ENCODE data around the gene NUP85.
"Not testable (repeated sequence)": the region's sequence is repeated elsewhere in the genome, so short reads cannot be mapped to it uniquely, and the experiment has no call there.

Gene NUP85

GRCh38 chr17:75183999-75184884 is 21.2 kb upstream of the NUP85 start:
- DNase-seq (ENCODE audit: low spot score in 2 of 2) (no peak), ATAC-seq (no peak)
- Mint-ChIP-seq H3K4me1 (peaks cover 38% of the 10 kb centered on the region), H3K4me3 (peak overlapping the region; percentile 82), H3K9me3 (no peaks in the 10 kb centered on the region), H3K27ac (peak overlapping the region; percentile 98), H3K36me3 (peaks cover 37% of the 10 kb centered on the region)

DNA sequence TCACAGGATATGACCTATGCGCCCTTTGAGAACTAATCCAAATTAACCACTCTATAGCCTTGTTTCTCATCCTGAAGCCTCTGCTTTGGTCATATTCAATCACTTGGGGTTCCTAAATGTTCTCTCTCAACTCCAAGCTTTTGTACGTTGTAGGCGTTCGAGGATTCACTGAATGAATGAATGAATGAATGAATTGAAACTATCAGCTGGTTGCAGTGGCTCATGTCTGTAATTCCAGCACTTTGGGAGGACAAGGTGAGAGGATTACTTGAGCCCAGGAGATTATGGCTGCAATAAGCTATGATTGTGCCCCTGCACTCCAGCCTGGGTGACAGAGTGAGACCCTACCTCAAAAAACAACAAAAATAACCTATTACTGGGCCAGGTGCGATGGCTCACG is 16.9 kb upstream of the NUP85 start:
- H3K36me3 Mint-ChIP-seq: peaks cover 3% of the 10 kb centered on the region
- peak overlapping the region; percentile 52 for H3K4me3 Mint-ChIP-seq
- no peak for DNase-seq (ENCODE audit: low spot score in 2 of 2)
- H3K9me3 Mint-ChIP-seq: no peaks in the 10 kb centered on the region
- peak overlapping the region; percentile 87 for H3K27ac Mint-ChIP-seq
- ATAC-seq: no peak
- H3K4me1 Mint-ChIP-seq: peaks cover 20% of the 10 kb centered on the region

DNA sequence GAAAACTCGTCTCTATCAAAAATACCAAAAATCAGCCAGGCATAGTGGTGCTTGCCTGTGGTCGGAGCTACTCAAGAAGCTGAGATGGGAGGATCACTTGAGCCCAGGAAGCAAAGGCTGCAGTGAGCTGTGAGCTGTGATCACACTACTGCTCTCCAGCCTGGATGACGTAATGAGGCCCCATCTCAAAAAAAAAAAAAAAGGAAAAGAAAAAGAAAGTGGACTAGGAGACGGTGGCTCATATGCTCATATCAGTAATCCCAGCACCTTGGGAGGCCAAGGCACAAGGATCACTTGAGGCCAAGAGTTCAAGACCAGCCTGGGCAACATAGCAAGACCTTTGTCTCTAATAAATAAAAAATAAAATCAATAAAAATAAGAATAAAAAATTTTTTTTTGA is 13.9 kb upstream of the NUP85 start:
- no peak for DNase-seq (ENCODE audit: low spot score in 2 of 2)
- no peak overlapping the region for H3K4me3 Mint-ChIP-seq
- no peaks in the 10 kb centered on the region for H3K36me3 Mint-ChIP-seq
- no peaks in the 10 kb centered on the region for H3K9me3 Mint-ChIP-seq
- H3K4me1 Mint-ChIP-seq: peaks cover 8% of the 10 kb centered on the region
- ATAC-seq: no peak
- H3K27ac Mint-ChIP-seq: no peak overlapping the region

- no peaks in the 10 kb centered on the region for H3K4me1 Mint-ChIP-seq
- DNase-seq (ENCODE audit: low spot score in 2 of 2) (no peak), ATAC-seq (no peak)
- H3K27ac Mint-ChIP-seq: no peak overlapping the region
- no peak overlapping the region for H3K4me3 Mint-ChIP-seq
- no peaks in the 10 kb centered on the region for H3K9me3 Mint-ChIP-seq
- H3K36me3 Mint-ChIP-seq: no peaks in the 10 kb centered on the region
These were observed 10.6 kb upstream of the NUP85 start for GRCh38 chr17:75194879-75195278.

DNA sequence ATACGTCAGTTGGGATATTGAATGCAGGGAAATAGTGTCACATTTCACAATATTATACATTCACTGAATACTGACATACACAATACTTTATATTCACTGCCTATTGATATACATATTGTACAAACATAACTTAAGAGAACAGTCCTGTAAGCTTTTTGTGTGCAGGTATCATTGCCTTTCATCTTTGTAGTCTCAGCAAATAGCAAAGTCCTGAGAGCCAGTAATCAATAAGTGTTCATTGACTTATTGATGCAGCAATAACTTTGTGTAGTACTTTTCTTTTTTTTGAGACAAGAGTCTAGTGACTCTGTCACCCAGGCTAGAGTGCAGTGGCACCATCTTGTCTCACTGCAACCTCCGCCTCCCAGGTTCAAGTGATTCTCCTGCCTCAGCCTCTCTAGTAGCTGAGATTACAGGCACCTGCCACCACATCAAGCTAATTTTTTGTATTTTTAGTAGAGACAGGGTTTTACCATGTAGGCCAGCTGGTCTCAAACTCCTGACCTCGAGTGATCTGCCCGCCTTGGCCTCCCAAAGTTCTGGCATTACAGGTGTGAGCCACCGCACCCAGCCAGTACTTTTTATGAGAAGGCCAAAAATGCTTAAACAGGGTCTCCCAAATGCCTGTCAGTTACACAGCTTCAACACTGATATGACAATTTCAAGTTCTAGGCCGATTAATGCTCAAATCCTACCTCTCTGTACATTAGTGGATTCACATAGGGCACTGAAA is 5.4 kb upstream of the NUP85 start:
- H3K36me3 Mint-ChIP-seq: no peaks in the 10 kb centered on the region
- ATAC-seq (no peak), DNase-seq (ENCODE audit: low spot score in 2 of 2) (no peak)
- no peak overlapping the region for H3K4me3 Mint-ChIP-seq
- H3K27ac Mint-ChIP-seq: no peak overlapping the region
- H3K9me3 Mint-ChIP-seq: no peaks in the 10 kb centered on the region
- peaks cover 6% of the 10 kb centered on the region for H3K4me1 Mint-ChIP-seq

DNA sequence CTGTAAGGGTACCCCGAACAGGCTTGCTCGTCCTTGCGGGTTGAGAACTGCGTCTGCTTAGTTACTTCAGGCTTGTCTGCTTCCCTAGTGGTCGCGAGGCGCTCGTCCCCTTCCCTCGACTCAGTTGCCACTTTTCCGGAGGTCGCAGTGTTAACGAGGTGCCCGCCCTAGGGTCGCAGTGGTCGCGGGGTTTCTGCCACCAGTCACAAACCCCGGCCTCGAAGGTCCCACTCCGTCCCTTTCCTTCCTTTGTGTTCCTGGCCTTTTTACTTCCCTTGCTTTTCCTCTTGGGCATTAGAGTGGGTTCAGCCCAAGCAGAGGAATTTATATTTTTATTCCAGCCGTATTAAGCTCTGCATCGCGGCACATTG is 299 bp downstream of the NUP85 start:
- H3K9me3 Mint-ChIP-seq: no peaks in the 10 kb centered on the region
- peak; percentile 5 for ATAC-seq

DNA sequence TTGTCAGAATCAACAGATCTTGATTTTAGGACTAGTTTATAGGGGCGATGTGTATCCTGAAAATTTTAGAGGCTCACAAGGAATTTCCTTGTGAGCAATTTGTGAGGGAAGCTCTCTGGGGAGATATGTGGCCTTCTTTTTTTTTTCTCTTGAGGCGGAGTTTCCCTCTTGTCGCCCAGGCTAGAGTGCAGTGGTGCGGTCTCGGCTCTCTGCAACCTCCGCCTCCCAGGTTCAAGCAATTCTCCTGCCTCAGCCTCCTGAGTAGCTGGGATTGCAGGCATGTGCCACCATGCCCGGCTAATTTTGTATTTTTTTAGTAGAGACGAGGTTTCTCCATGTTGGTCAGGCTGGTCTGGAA is 1.6 kb downstream of the NUP85 start:
- H3K4me3 Mint-ChIP-seq: peak overlapping the region; percentile 95
- DNase-seq (ENCODE audit: low spot score in 2 of 2); H3K9me3 Mint-ChIP-seq; ATAC-seq: not testable (repeated sequence)
- peaks cover 13% of the 10 kb centered on the region for H3K4me1 Mint-ChIP-seq
- peaks cover 58% of the 10 kb centered on the region for H3K36me3 Mint-ChIP-seq
- H3K27ac Mint-ChIP-seq: peak overlapping the region; percentile 100

More for the DNA sequence above, 299 bp downstream of the NUP85 start:
- Mint-ChIP-seq H3K27ac (peak overlapping the region; percentile 100), H3K36me3 (peaks cover 45% of the 10 kb centered on the region), H3K4me1 (peaks cover 13% of the 10 kb centered on the region), H3K4me3 (peak overlapping the region; percentile 95)
- DNase-seq (ENCODE audit: low spot score in 2 of 2): no peak

DNA sequence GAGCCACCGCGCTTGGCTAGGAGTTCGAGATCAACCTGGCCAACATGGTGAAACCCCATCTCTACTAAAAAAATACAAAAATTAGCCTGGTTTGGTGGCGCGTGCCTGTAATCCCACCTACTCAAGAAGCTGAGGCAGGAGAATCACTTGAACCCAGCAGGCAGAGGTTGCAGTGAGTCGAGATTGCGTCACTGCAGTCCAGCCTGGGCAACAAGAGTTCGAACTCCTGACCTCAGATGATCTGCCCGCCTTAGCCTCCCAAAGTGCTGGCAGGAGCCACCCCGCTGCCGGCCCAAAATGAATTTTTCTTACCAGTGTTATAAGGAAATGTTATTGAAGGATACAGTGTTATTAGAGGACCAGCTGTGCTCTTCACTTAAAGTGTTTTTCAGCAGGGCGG is 2.3 kb downstream of the NUP85 start:
- Mint-ChIP-seq H3K27ac (no peak overlapping the region), H3K4me1 (peaks cover 13% of the 10 kb centered on the region), H3K36me3 (peaks cover 65% of the 10 kb centered on the region), H3K4me3 (peak overlapping the region; percentile 95), H3K9me3 (no peaks in the 10 kb centered on the region)
- no peak for DNase-seq (ENCODE audit: low spot score in 2 of 2)
- no peak for ATAC-seq

DNA sequence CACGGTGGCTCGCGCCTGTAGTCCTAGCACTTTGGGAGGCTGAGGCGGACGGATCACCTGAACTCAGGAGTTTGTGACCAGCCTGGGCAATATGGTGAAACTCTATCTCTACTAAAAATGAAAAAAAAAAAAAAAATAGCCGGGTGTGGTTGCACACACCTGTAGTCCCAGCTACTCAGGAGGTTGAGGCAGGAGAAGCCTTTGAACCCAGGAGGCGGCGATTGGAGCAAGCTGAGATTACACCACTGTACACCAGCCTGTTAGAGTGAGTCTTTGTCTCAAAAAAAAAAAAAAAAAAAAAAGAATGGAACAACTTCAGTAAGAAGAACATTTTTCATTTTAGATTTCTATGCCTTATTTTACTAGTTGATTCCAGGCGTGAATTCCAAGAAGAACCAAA is 2.7 kb downstream of the NUP85 start:
- H3K4me3 Mint-ChIP-seq: peak overlapping the region; percentile 95
- no peak for ATAC-seq
- DNase-seq (ENCODE audit: low spot score in 2 of 2): no peak
- H3K27ac Mint-ChIP-seq: no peak overlapping the region
- peaks cover 13% of the 10 kb centered on the region for H3K4me1 Mint-ChIP-seq
- H3K9me3 Mint-ChIP-seq: no peaks in the 10 kb centered on the region
- H3K36me3 Mint-ChIP-seq: peaks cover 69% of the 10 kb centered on the region

DNA sequence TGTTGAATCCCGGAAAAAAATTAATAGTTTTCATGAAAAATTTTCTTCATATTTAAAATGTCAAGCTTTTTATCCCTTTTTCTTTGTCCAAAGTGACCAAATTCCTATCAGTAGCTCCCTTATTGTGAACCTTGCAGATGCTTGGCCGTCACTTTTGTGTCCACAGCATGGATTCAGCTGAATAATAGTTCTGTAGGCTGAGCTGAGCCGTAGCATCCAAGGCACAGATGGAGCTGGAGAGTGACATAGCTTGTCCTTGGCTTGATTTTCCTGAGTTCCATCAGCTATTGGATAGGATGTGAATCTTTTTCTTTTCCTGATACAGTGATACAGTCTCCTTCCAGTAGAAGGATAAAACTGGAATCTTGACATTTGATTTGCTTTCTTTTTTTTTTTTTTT is 3.6 kb downstream of the NUP85 start:
- no peak overlapping the region for H3K27ac Mint-ChIP-seq
- H3K4me3 Mint-ChIP-seq: no peak overlapping the region
- peaks cover 12% of the 10 kb centered on the region for H3K4me1 Mint-ChIP-seq
- H3K9me3 Mint-ChIP-seq: no peaks in the 10 kb centered on the region
- DNase-seq (ENCODE audit: low spot score in 2 of 2) (no peak), ATAC-seq (no peak)
- peaks cover 78% of the 10 kb centered on the region for H3K36me3 Mint-ChIP-seq

DNA sequence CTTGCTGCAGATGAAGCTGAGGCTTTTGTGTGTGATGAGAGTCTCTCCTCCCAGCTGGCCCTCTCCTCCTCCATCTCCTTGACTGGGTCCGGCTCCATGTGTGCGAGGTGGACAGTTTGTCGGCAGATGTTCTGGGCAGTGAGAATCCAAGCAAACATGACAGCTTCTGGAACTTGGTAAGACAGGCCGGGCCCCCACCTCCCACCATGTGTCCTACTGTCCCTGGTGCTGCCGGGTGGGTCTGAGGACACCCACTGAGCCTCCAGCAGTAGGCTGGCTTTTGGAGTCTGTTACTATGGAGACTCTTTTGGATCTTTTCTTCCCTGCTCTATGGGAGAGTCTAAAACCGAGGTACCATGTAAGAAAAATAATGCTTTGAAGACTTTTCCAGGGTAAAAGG is 12.7 kb downstream of the NUP85 start:
- Mint-ChIP-seq H3K4me3 (no peak overlapping the region), H3K36me3 (peaks cover 100% of the 10 kb centered on the region), H3K9me3 (no peaks in the 10 kb centered on the region), H3K4me1 (no peaks in the 10 kb centered on the region), H3K27ac (no peak overlapping the region)
- no peak for ATAC-seq
- no peak for DNase-seq (ENCODE audit: low spot score in 2 of 2)

DNA sequence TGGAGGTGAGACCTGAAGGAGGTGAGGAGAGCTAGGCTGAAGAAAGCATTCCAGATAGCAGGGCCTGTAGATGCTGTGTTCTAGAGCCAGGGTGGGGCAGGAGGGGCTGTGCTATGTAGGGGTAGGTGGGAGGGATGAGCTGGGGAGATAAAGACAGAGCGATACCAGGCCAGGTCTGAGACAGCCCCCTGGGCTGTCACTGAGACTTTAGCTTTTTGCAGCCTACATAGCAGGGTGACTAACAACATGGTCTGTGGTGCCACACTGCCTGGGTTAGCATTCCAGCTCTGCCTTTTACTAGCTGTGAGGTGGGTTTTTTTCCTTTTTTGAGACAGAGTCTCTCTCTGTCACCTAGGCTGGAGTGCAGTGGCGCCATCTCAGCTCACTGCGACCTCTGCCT is 14.3 kb downstream of the NUP85 start:
- Mint-ChIP-seq H3K9me3 (no peaks in the 10 kb centered on the region), H3K27ac (peak overlapping the region; percentile 73), H3K4me1 (no peaks in the 10 kb centered on the region), H3K4me3 (no peak overlapping the region), H3K36me3 (peaks cover 100% of the 10 kb centered on the region)
- ATAC-seq (no peak), DNase-seq (ENCODE audit: low spot score in 2 of 2) (no peak)

GRCh38 chr17:75225016-75225415 is 19.5 kb downstream of the NUP85 start:
- Mint-ChIP-seq H3K36me3 (peaks cover 98% of the 10 kb centered on the region), H3K27ac (peak overlapping the region; percentile 61), H3K4me1 (no peaks in the 10 kb centered on the region), H3K4me3 (no peak overlapping the region), H3K9me3 (no peaks in the 10 kb centered on the region)
- no peak for ATAC-seq
- no peak for DNase-seq (ENCODE audit: low spot score in 2 of 2)

GRCh38 chr17:75227729-75228128 is 22.2 kb downstream of the NUP85 start:
- ATAC-seq: no peak
- Mint-ChIP-seq H3K4me3 (no peak overlapping the region), H3K4me1 (no peaks in the 10 kb centered on the region), H3K9me3 (no peaks in the 10 kb centered on the region), H3K27ac (peak overlapping the region; percentile 64), H3K36me3 (peaks cover 98% of the 10 kb centered on the region)
- DNase-seq (ENCODE audit: low spot score in 2 of 2): no peak

GRCh38 chr17:75228305-75228704 is 22.8 kb downstream of the NUP85 start:
- H3K9me3 Mint-ChIP-seq: no peaks in the 10 kb centered on the region
- H3K36me3 Mint-ChIP-seq: peaks cover 98% of the 10 kb centered on the region
- no peak overlapping the region for H3K4me3 Mint-ChIP-seq
- no peaks in the 10 kb centered on the region for H3K4me1 Mint-ChIP-seq
- ATAC-seq (no peak), DNase-seq (ENCODE audit: low spot score in 2 of 2) (no peak)
- peak overlapping the region; percentile 64 for H3K27ac Mint-ChIP-seq

DNA sequence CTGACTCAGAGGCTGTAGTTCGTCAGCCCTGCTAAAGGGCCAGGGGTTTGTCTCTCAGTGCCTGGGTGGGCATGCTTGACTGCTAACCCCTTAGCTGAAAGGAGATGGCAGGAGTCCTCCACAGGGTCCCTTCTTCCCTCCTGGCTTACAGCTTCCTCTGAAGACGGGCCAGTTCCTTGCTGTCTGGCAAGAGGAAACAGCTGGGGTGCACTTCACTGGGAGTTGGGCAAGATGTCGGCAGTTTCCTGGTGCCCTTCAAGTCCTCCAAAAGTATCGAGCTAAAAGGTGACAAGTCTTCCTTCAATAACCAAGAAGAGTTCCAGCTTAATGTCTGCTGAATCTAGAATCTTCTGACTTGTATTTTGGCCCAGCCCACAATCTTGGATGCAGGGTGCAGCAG is 23.4 kb downstream of the NUP85 start:
- ATAC-seq (no peak), DNase-seq (ENCODE audit: low spot score in 2 of 2) (no peak)
- H3K9me3 Mint-ChIP-seq: no peaks in the 10 kb centered on the region
- no peak overlapping the region for H3K27ac Mint-ChIP-seq
- H3K4me1 Mint-ChIP-seq: no peaks in the 10 kb centered on the region
- H3K4me3 Mint-ChIP-seq: no peak overlapping the region
- peaks cover 98% of the 10 kb centered on the region for H3K36me3 Mint-ChIP-seq

All from stimulated activated effector memory CD8-positive, alpha-beta T cell treated with anti-CD3 and anti-CD28 coated beads, Interleukin-12 subunit alpha, Interleukin-12 subunit beta, amount 100 ng/mL, for 72 hours (primary cell).